ENCODE data around the gene IRX4.
"Not testable (repeated sequence)": the region's sequence is repeated elsewhere in the genome, so short reads cannot be mapped to it uniquely, and the experiment has no call there.

The IRX4 gene

DNA sequence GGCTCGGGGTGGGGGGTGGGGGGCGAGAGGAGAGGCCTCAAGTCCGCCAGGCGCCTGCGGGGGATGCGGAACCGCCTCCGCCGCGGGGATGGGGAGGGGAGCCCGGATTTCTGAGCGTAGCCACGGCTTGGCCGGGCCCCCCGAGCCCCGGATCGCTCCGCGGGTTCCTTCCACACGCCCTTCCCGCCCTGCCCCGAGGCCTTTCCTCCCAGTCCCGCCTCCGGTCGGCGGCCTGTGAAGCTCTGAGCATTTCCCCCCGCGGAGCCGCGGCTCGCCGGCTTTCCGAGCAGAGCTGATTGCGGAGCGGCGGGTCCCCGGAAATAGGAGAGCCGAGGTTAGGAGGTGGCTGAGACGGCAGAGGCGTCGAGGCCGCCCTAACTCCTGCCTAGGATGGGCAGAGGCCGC is 6.1 kb downstream of the IRX4 start:
- DNase-seq, result no peak

- DNase-seq, result no peak
Measured at GRCh38 chr5:1875843-1876659, 6.7 kb downstream of the IRX4 start.

GRCh38 chr5:1875281-1875842 is 7.4 kb downstream of the IRX4 start:
- DNase-seq, result no peak

DNA sequence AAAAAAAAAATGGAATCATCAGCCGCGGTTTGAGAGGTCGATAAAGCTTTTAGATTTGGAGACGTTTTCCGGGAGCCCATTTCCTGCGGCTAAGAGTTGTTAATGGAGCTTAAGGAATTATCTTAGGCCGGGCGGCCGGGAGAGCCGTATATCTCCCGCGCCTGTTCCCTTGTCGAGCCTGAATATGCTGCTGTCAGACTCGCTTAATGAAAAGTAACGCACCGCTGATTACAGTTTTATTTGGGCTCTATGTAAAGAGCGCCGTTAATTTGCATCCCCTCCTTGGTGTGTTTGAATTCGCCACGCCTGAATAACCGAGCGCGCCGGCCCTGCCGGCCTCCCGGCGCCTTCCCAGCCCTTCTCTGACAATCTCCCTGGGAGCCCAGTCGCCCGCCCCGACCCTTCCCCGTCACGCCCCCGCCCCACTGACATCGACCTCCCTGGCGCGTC is 7.9 kb downstream of the IRX4 start:
- no peak for DNase-seq

DNA sequence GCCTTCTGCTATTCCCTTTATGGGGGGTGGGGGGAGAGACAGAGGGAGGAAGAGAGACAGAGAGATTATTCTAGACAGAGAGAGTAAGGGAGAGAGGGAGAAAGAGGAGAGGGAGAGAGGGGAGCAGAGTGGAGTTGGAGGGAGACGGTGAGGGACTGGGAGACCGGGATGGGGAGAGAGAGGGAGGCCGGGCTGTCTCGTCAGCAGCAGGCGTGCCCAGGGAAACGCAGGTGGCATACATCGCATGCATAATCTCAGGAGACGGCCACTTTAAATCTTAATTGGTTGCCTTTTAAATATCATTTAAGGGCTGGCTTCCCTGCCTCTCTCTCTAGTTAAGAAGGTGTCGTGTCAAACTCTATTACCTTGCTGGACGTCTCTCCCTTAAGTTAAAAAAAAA is 8.4 kb downstream of the IRX4 start:
- no peak for DNase-seq

DNA sequence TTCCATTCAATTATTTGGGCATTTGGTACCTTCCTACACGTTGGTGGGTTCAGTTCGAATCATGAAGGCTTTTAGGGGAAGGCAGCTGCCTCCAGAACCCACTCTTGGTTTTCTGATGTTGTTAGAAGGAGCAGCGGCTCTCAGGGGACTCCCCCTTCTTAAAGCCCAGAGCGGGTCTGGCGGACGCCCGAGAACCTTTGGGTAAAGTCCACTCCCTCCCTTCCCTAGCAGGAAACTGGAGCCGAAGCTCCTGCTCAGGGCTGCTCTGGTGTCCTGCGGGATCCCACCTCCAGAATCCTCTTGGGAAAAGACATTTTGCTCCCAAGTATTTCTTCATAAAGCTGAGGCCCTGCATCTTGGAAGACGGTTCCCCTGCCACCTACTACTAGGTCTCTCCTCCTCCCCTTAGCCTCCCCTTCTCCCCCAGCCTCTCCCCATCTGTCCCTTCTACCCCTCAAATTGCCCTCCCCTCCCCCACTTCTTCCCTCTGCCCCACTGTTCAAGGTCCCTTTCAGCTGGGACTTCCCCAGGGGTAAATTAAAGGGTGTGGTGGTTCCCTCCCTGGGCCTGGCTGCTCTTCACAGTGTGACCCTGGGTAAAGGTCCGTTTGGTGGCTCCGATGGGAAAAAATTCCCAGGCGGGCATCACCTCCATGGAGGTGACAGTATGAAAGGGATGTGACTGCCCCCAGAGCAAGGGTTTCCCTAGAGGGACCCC is 9.3 kb downstream of the IRX4 start:
- no peak for DNase-seq

GRCh38 chr5:1871441-1871840 is 11.3 kb downstream of the IRX4 start:
- no peak for DNase-seq

GRCh38 chr5:1870435-1871272 is 12.1 kb downstream of the IRX4 start:
- DNase-seq, result not testable (repeated sequence)

GRCh38 chr5:1868886-1869475 is 13.7 kb downstream of the IRX4 start:
- no peak for DNase-seq

DNA sequence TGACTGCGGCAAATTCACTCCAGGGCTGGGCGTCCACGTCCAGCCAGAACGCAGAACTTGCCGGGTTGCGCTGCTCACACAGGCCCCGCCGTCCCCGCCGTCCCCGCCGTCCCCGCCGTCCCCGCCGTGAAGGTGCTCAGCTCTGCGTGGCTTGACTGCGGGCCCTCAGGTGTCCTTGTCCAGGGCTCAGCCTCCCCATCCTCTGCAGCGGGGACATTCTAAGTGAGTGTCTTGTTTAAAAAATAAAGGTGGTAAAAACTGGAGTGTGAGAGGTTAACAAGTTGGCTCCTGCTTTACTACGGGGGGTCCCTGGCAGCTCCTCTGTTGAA is 14.9 kb downstream of the IRX4 start:
- no peak for DNase-seq

GRCh38 chr5:1867114-1867814 is 15.5 kb downstream of the IRX4 start:
- DNase-seq, result no peak

- DNase-seq, result no peak
Measured at GRCh38 chr5:1865948-1866347, 16.8 kb downstream of the IRX4 start.

DNA sequence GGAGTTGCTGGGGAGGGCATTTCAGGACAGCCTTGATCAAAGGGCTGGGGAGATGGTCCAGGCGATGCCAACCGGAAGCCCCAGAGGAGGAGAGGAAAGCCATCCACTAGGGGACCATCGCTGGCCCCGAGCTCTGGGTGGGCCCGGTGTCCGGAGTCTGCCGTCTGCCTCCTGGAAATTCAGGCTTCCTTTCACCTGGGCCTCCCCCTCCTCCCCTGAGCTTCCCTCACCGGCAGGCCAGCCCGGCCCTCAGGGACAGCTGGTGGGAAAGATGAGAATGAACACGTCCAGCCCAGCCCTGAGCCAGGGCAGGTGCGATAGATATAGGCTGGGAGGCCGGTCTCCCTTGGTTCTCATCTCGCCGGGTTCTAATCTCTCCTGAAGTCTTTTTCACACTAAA is 17.2 kb downstream of the IRX4 start:
- DNase-seq, result no peak

DNA sequence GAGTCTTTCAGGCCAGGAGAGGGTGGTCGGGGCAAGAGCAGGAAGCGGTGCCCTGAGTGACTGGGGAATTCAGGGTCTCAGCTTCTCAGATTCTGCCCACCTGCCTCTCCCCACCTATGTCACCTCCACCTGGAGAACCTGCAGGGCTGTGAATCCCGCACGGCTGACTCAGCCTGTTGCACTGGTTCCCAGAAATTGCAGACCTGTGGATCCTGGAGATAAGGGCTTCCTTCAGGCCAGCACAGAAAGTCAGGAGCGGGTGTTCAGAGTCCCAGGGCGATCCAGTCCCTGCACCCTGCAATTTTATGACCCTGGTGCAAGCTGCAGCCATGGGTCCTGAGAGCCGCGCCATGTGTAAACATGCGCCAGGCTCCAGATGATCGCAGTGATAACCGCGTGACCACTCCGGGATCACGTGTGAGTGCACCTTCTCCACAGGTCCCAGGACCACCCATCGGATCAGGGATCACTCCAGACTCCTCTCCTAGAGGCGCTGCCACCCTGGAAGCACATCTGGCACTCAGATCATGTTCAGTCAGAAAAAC is 17.8 kb downstream of the IRX4 start:
- no peak for DNase-seq

GRCh38 chr5:1860949-1861348 is 21.8 kb downstream of the IRX4 start:
- DNase-seq, result no peak

- no peak for DNase-seq
Measured at GRCh38 chr5:1860021-1860610, 22.6 kb downstream of the IRX4 start.

- no peak for DNase-seq
Measured at GRCh38 chr5:1859099-1859498, 23.6 kb downstream of the IRX4 start.

- no peak for DNase-seq
Measured at GRCh38 chr5:1858436-1858835, 24.3 kb downstream of the IRX4 start.

GRCh38 chr5:1857256-1857600 is 25.5 kb downstream of the IRX4 start:
- no peak for DNase-seq

- no peak for DNase-seq
Measured at GRCh38 chr5:1856596-1857255, 26.0 kb downstream of the IRX4 start.

DNA sequence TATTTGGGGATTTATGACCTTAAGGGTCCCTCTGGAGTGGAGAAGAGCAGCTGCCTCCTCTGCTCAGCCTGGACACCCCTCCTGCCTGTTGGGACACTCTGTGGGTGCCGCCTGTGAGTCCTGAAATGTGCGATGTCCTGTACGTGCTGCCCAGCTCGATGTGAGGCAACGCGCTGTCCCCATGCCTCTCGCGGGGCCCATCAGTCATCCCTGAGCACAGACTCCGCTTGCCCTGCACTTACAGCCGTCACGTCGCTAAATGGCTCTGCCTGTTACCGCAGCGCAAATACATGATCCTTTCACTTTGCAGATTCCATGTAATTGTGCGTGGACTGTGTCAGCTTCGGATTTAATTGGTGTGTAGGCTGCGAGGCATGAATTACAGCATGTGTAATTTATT is 27.1 kb downstream of the IRX4 start:
- DNase-seq, result no peak
